Urinary bladder (tissue), 4 donors: ENCODE data around the gene KCNN4. TPM values are rescaled to one million over a fixed set of nuclear protein-coding genes. Genes with fewer than 3 reads are reported as not detected.

ENCODE experiments used
- DNase-seq: peaks from one replicate; pipeline ENCODE4 v3.0.0-alpha.2; 2015; ENCODE audit errors: extremely low spot score
- H3K27ac ChIP-seq: one replicate; pipeline ENCODE4 v1.5.1; 2013; ENCODE audit warnings: low read depth, mild to moderate bottlenecking, moderate library complexity
- H3K36me3 ChIP-seq: one replicate; pipeline ENCODE4 v1.6.1; 2013; ENCODE audit warnings: mild to moderate bottlenecking, moderate library complexity; ENCODE audit not compliant: insufficient read depth
- H3K4me1 ChIP-seq: one replicate; pipeline ENCODE4 v1.6.1; 2013; ENCODE audit warnings: mild to moderate bottlenecking, moderate library complexity; ENCODE audit not compliant: insufficient read depth
- H3K4me3 ChIP-seq: one replicate; pipeline ENCODE4 v1.5.1; 2013; ENCODE audit warnings: low read depth, low read length
- WGBS: extraction: QIAGEN DNeasy Blood & Tissue Kit; methylation state at CpG from one replicate; pipeline ENCODE4 v1.1.7; 2013; 5-methylcytosine and 5-hydroxymethylcytosine counted together
- polyA plus RNA-seq: library from polyadenylated mRNA; stranded (reverse); fragments of 200-250 nt; gene quantifications from one replicate; pipeline ENCODE4 v1.2.3, GENCODE V29; 2013
- total RNA-seq: library from RNA; depleted of rRNA; stranded (reverse); fragments of >200 nt; gene quantifications from one replicate; pipeline ENCODE4 v1.2.3, GENCODE V29; 2014
- donor health status: healthy with polysubstance abuse.
- donor health status: healthy.

KCNN4 gene
- total and polyA plus RNA-seq, 2 donors = 4.3 to 14.3 TPM

DNA sequence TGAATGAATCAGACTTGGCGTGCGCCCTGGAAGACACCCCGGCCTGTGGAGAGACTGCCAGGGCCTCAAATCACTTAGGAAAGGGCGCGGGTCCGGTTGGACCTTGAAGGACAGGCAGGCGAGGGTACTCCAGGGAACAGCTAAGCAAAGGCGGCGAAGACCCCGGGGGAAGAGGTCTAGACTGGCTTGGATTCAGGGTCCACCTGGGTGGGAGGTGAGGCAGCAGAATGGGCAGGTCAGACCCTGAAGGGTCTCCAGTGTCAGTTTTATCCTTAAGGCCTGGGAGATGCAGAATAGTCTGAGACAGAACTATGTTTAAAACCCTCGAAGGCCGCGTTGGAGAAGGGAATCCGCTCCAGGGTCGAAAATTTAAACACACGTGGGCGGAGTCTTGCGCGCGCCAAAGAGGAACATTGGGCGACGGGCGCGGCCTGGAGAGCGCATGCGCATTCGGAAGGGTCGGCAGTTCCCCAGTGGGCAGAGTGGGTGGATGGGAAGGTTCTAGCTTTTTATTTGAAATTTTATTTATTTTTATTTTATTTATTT is 25.4 kb downstream of the KCNN4 start:
- Histone ChIP-seq H3K36me3 (no peaks in the 10 kb centered on the region), H3K27ac (peak overlapping the region; percentile 98), H3K4me1 (peaks cover 3% of the 10 kb centered on the region), H3K4me3 (peak overlapping the region; percentile 46)
- WGBS = under 1% methylated on average over 28 of the region's 28 CpGs
- DNase-seq = peak; percentile 57

DNA sequence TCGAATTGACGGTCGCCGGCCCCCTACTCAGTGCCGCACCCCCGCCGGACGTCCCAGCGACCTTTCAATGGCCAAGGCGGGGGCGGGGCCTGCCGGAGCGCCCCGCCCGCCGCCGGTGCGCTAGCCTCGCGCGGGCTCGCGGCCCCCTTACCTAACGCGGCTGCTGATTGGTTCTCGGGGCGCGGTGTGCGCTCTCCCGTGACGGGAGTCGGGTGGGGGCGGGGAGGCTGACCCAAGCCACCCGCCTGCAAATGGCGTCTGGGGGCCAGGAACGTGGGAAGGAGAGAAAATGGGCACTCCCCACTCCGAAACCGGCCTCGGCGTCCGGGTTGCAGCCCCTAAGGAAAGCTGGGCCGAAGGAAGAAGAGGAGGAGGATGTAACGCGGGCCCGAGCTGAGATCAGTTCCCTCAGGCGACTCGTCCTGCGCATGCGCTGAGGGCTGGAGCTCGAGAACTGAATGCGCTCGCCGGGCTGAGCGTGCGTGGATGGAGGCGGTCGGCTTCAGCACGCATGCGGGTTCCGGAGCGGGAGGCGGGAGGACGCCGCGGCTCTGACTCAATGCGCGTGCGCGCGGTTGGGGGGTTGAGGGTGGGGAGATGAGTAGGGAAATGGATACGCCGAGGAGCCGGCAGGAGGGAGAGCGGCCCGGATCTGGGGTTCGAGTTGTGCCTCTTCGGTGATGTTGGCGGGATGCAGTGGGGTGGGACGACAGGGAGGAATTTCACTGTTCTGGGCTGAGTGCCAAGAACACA is 26.1 kb downstream of the KCNN4 start, which contains the start of gene SMG9:
SMG9 (minus strand) TSS at position 460 of the 753 bp plus-strand sequence. CDS start 4,221 bp downstream, outside the sequence.
- peak; percentile 98 for DNase-seq
- peak within 1 kb of the TSS; percentile 98 for H3K27ac ChIP-seq
- under 1% methylated on average over 79 of the region's 79 CpGs for WGBS
- H3K4me1 ChIP-seq = peaks cover 3% of the 10 kb centered on the region
- no peaks in the 10 kb centered on the region for H3K36me3 ChIP-seq
- H3K4me3 ChIP-seq = peak within 1 kb of the TSS; percentile 46

DNA sequence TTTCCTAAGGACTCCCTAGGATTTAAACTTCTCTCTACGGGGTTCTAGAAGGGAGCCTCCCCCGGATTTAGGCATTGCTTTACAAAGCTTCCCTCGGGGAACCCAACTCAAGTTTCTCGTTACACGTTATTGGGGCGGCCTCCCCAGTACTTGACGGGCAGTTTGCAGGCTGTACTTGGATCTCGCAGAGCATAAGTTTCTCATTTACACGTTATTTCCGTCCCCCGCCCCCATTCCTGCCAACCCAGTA is 26.6 kb downstream of the KCNN4 start:
- Histone ChIP-seq H3K27ac (peak overlapping the region; percentile 98), H3K4me1 (peaks cover 3% of the 10 kb centered on the region), H3K36me3 (peaks cover 2% of the 10 kb centered on the region), H3K4me3 (peak overlapping the region; percentile 46)
- 0% methylated on average over 11 of the region's 11 CpGs for WGBS
- no peak for DNase-seq

DNA sequence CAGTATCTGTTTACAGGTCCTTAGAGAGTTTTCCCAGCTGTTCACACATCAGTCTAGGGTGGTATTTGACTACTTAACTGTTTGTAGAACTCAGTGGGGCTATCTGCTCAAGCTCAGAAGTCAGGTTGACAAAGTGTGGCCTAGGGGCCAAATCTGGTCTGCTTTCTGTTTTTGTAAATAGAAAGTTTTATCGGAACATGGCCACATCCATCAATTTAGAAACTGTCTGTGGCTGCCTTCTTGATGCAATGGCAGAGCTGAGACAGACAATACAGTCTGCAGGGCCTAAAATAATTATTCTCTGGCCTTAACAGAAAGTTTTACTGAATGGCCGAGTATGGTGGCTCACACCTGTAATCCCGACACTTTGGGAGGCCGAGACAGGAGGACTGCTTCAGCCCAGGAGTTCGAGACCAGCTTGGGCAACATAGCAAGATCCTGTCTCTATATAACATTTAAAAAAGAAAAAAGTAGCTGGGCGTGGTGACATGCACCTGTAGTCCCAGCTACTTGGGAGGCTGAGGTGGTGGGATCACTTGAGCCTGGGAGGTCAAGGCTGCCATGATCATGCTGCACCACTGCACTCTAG is 28.4 kb downstream of the KCNN4 start:
- H3K27ac ChIP-seq = no peak overlapping the region
- peaks cover 2% of the 10 kb centered on the region for H3K36me3 ChIP-seq
- peaks cover 3% of the 10 kb centered on the region for H3K4me1 ChIP-seq
- DNase-seq = no peak
- no peak overlapping the region for H3K4me3 ChIP-seq
- 94% methylated on average over 6 of the region's 6 CpGs for WGBS

DNA sequence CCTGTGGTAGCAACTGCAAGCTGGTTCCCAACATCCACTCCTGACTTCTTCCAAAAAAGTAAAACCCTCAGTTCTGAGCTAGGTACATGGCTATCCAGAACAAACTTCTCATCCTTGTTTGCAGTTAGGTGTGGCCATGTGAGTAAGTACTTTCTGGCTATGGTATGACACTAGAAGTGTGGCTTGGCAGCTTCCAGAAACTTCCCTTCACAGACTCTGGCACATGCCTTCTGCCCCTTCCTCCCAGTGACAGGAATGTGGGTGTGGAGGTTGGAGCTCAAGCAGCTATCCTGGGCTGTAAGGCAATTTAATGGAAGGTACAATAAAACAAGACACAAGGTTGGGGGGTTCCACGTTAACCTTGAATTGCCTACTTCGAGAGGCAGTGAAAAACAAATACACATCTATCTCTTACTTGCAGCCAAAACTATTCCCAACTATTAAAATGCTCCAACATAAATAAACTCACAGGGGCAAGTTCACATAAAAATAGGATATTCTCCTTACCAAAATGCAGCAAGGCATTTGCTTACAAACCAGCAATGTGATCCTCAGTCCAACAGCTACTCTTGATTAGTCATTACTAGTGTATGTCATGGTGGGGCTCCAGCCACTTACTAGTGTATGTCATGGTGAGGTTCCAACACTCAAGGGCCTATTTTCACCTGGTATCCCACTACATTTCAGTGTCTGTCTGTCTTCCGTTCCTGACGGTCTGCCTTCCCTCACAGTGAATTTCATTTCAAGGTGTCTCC is 29.1 kb downstream of the KCNN4 start:
- Histone ChIP-seq H3K4me3 (no peak overlapping the region), H3K36me3 (peaks cover 2% of the 10 kb centered on the region), H3K27ac (no peak overlapping the region), H3K4me1 (peaks cover 3% of the 10 kb centered on the region)
- 93% methylated on average over 4 of the region's 4 CpGs for WGBS
- DNase-seq = no peak

DNA sequence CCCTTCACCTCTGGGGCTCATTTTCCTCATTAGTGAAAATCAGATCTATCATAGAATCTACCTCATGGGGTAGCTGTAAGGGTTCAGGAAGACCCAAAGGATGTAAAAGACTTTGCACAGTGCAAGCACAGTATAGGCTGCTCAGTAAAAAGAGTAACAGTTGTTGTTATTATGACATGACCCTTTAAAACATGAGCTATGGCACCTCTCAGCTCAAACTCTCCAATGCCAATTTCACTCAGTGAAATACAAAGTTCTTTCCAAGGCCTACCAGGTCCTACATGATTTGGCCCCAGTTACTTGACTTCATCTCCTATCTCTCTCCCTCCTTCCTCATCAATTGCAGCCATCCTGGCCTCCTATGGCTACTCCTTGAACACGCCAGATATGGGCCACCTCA is 30.9 kb downstream of the KCNN4 start:
- Histone ChIP-seq H3K4me1 (peaks cover 3% of the 10 kb centered on the region), H3K27ac (no peak overlapping the region), H3K4me3 (no peak overlapping the region), H3K36me3 (peaks cover 2% of the 10 kb centered on the region)
- 92% methylated on average over 1 of the region's 1 CpG for WGBS
- no peak for DNase-seq

DNA sequence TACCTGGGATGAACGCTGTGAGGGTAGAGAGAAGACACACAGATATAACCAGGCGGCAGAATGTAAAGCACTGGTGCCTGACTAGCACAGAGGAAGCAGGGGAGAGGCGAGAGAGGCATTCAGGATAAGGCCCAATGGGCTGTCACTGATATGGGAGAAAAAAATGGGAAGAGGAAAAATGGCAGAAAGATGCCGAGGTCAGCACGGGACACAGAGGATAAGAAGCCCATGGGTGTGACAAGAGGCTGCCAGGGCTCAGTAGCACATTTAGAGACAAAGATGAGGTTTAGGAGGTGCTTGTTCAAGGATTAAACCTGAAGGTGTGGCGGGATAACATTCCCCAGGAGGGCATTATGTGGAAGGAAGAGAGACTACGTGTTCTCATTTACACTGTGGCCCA is 31.6 kb downstream of the KCNN4 start:
- Histone ChIP-seq H3K4me1 (peaks cover 3% of the 10 kb centered on the region), H3K27ac (no peak overlapping the region), H3K36me3 (peaks cover 2% of the 10 kb centered on the region), H3K4me3 (no peak overlapping the region)
- DNase-seq = no peak
- WGBS = 91% methylated on average over 7 of the region's 7 CpGs

DNA sequence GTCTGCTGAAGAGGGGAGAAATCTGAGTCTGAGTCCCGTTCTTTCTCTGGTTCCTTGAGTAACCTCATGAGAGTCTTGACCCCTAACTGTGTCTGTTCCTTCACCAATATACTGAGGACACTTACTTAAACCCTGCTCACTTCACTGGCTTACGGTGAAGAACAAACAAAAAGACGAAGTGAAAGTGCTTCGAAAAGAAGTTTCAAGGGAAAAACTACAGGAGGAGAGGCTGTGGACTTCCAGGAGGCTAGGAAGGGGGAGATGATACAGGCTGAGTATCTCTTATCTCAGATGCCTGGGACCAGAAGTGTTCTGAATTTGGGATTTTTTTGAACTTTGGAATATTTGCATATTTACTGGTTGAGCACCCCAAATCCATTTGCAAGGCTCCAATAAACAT is 32.1 kb downstream of the KCNN4 start:
- no peak for DNase-seq
- Histone ChIP-seq H3K4me1 (peaks cover 3% of the 10 kb centered on the region), H3K4me3 (no peak overlapping the region), H3K36me3 (peaks cover 2% of the 10 kb centered on the region), H3K27ac (no peak overlapping the region)
- 85% methylated on average over 4 of the region's 4 CpGs for WGBS

DNA sequence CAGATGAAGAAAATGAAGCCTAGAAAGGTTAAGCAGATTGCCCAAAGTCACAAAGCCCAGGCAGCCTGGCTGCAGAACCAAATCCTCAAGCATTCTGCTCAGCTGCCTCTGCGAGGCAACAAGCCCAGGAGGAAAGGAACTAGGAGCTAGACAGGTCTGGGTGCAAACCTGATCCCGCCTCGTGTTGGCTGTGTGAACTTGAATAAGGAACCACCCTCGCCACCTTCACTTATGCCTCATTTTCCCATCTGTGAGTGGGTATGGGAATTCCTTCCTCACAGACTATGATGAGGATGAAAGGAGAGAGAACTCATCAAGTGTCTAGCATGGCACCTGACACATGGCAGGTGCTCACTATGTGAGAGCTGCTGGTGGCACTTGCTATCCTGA is 32.6 kb downstream of the KCNN4 start:
- Histone ChIP-seq H3K4me3 (no peak overlapping the region), H3K4me1 (no peaks in the 10 kb centered on the region), H3K36me3 (peaks cover 2% of the 10 kb centered on the region), H3K27ac (no peak overlapping the region)
- DNase-seq = no peak
- 92% methylated on average over 4 of the region's 4 CpGs for WGBS

DNA sequence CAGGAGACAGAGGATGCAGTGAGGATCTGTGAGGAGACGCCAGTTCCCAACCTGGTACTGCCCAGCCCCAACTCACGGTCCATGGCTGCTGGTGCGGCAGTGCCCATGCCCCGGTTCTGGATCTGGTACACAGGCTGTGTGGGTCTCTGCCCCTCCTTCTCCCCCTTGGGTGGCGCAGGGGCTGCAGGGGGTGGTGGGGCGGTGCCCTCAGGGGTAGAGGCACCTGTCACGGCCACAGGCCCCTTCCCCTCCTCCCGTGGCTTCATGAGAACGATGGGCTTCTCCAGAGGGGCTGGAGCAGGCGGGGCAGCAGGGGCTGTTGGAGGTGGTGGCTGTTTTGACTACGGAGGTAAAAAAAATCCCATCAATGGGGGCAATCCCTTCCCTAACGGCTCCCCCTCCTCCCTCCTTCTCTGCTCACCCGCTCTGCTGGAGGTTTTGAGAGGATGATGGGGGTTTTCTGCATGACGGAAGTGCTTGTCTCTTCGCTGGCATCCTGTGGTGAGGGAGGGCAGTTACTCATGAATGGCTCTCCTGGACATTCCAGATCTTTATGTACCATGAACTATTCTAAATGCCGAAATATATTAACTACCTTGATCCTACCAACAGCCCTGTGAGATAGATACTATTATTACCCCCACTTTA is 33.1 kb downstream of the KCNN4 start:
- no peak for DNase-seq
- H3K36me3 ChIP-seq = peaks cover 2% of the 10 kb centered on the region
- WGBS = 88% methylated on average over 16 of the region's 16 CpGs

DNA sequence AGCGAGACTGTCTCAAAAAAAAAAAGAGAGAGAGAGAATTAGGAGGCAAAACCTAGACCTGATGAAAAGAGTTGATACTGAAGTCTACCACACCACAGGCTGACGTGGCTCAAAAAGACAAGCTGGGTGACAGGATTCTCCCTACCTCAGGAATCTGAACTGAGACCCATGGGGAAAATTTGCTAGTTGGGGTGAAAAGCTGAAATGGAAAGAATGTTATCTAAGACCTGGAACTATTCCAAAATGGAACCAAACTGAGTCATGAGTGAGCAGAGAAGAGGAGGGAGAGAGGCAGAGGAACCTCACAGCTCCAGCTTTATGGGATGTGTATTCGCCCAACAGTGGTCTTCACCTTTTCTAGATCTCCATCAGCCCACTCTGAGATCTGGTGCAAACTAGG is 37.7 kb downstream of the KCNN4 start:
- no peaks in the 10 kb centered on the region for H3K36me3 ChIP-seq
- 83% methylated on average over 3 of the region's 3 CpGs for whole genome bisulfite sequencing

More for the DNA sequence above, 33.1 kb downstream of the KCNN4 start:
- H3K27ac ChIP-seq = no peak overlapping the region
- H3K4me3 ChIP-seq = no peak overlapping the region
- H3K4me1 ChIP-seq = no peaks in the 10 kb centered on the region

DNA sequence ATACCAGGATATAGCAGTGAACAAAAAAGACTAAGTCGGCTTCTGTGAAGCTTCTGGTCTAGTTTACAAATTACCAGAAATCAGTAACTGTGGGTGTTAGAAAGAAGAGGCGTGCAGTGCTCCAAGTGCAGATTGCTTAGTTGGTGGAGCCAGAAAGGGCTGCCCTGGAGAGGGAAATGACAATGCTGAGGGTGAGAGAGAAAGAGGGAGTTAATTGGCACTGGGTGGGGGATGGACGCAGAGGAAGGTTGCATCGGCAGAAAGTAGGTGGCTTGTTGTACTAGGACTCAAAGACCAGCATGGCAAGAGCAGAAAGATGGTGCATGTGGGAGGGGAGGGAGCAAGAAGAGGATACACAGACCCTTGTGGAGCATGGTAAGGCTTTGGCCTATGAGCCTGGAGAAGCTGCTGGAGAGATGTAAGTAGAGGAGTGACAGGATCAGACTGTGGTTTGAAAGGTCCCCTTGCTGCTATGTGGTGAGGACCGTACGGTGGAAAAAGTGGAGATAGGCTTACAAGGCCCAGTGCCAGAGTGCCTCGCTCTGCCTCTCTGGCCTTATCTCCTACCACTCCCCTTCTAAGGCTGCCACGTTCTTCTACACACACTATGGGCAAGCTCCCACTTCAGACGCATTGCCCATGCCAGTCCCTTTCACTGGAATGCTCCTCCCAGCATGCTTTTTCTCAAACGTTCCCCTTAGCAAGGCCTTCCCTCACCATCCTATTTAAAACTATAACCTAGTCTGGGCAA is 39.5 kb downstream of the KCNN4 start:
- no peak for DNase-seq
- no peak overlapping the region for H3K27ac ChIP-seq
- WGBS = 89% methylated on average over 10 of the region's 10 CpGs
- no peak overlapping the region for H3K4me3 ChIP-seq
- no peaks in the 10 kb centered on the region for H3K36me3 ChIP-seq
- H3K4me1 ChIP-seq = no peaks in the 10 kb centered on the region

More for the DNA sequence above, 37.7 kb downstream of the KCNN4 start:
- Histone ChIP-seq H3K4me3 (no peak overlapping the region), H3K27ac (no peak overlapping the region), H3K4me1 (no peaks in the 10 kb centered on the region)
- no peak for DNase-seq
